CD4-positive, alpha-beta memory T cell (primary cell): ENCODE measurements around the gene SWI5. TPM values are rescaled to one million over a fixed set of nuclear protein-coding genes. Genes with fewer than 3 reads are reported as not detected.
A peak's percentile ranks its signal among the peaks of the same experiment; 100 is the strongest.
"Not testable (repeated sequence)": the region's sequence is repeated elsewhere in the genome, so short reads cannot be mapped to it uniquely, and the experiment has no call there.

Experiments
- CTCF ChIA-PET: fragments of 350-600 bp; sonication (Branson Sonifier 250); formaldehyde crosslinking; loops from one replicate; lab custom pipeline; 2021; ENCODE audit warnings: inconsistent platforms; ENCODE audit not compliant: partially characterized antibody; lab: Charles Lee
- POLR2A ChIA-PET: fragments of 350-600 bp; sonication (Branson Sonifier 250); formaldehyde crosslinking; loops from one replicate; lab custom pipeline; 2021; ENCODE audit not compliant: partially characterized antibody; lab: Charles Lee
- DNase-seq, 5 donors: peaks; one replicate each; pipeline versions ENCODE4 v3.0.0 to v3.0.0-alpha.2; 2020 to 2022; ENCODE audit warnings: mixed read lengths in 1 of 5
- H3K27ac ChIP-seq: one replicate; pipeline ENCODE4 v1.7.0; 2013; ENCODE audit warnings: low read depth, low read length
- H3K27me3 ChIP-seq: 2 replicates; pipeline ENCODE4 v1.7.0; 2013; ENCODE audit warnings: mild to moderate bottlenecking, low read length, moderate library complexity; ENCODE audit not compliant: insufficient read depth
- H3K36me3 ChIP-seq: 2 replicates; pipeline ENCODE4 v1.7.0; 2013; ENCODE audit warnings: mild to moderate bottlenecking, low read length, moderate library complexity; ENCODE audit not compliant: insufficient read depth
- H3K4me1 ChIP-seq: 2 replicates; pipeline ENCODE4 v1.7.0; 2013; ENCODE audit warnings: mild to moderate bottlenecking, low read length, moderate library complexity; ENCODE audit not compliant: insufficient read depth
- H3K4me3 ChIP-seq, 2 donors: one replicate each; pipeline ENCODE4 v1.7.0; 2013; ENCODE audit warnings: low read length in 2 of 2, mild to moderate bottlenecking in 1 of 2
- H3K9me3 ChIP-seq, 2 donors: one replicate each; pipeline ENCODE4 v1.7.0; 2013; ENCODE audit warnings: low read length in 2 of 2, control low read depth in 1 of 2; ENCODE audit not compliant: control insufficient read depth in 1 of 2
- H3K27ac Mint-ChIP-seq, 7 donors: one replicate each; pipeline ENCODE4 v1.8.0; 2020 to 2021; ENCODE audit warnings: mixed read lengths in 7 of 7, mild to moderate bottlenecking in 6 of 7, inconsistent platforms in 3 of 7, moderate library complexity in 3 of 7
- H3K27me3 Mint-ChIP-seq, 2 donors: one replicate each; pipeline ENCODE4 v1.8.0; 2020 to 2021; ENCODE audit warnings: mixed read lengths in 2 of 2
- H3K36me3 Mint-ChIP-seq, 2 donors: one replicate each; pipeline ENCODE4 v1.8.0; 2020 to 2021; ENCODE audit warnings: mixed read lengths in 2 of 2, inconsistent platforms in 1 of 2, mild to moderate bottlenecking in 1 of 2
- H3K4me1 Mint-ChIP-seq, 4 donors: one replicate each; pipeline ENCODE4 v1.8.0; 2020 to 2021; ENCODE audit warnings: mixed read lengths in 4 of 4, mild to moderate bottlenecking in 1 of 4
- H3K4me3 Mint-ChIP-seq, 8 donors: one replicate each; pipeline ENCODE4 v1.8.0; 2020 to 2021; ENCODE audit warnings: mixed read lengths in 8 of 8, mild to moderate bottlenecking in 7 of 8, moderate library complexity in 6 of 8, inconsistent platforms in 3 of 8
- H3K9me3 Mint-ChIP-seq, 8 donors: one replicate each; pipeline ENCODE4 v1.8.0; 2020 to 2021; ENCODE audit warnings: mixed read lengths in 8 of 8, mild to moderate bottlenecking in 5 of 8, inconsistent platforms in 3 of 8, moderate library complexity in 1 of 8
- intact Hi-C: fragments of 100-400 bp; cut with micrococcal nuclease; formaldehyde crosslinking; loops from one replicate; pipeline ENCODE4 v1.15.1; 2023
- polyA plus RNA-seq, 2 donors: library from polyadenylated mRNA; unstranded; fragments of 300-500 nt; fragmentation: Illumina TruSeq; gene quantifications; one replicate each; pipeline ENCODE4 v1.2.3, GENCODE V29; 2021
- total RNA-seq, 2 experiments: library from RNA; stranded (reverse); gene quantifications; one replicate each; pipeline ENCODE4 v1.2.3, GENCODE V29; 2021

The SWI5 gene
- total and polyA plus RNA-seq, 4 experiments from 2014 or later = 11.5 to 30.7 (median 20.2) TPM

GRCh38 chr9:128271112-128271511 is 5.0 kb upstream of the SWI5 start:
- Mint-ChIP-seq H3K9me3 (peaks cover 0 to 2% (median 0%) of the 10 kb centered on the region in 8 donors), H3K4me1 (peaks cover 5 to 21% (median 15%) of the 10 kb centered on the region in 4 donors), H3K4me3 (no peak overlapping the region), H3K36me3 (peaks cover 27 to 34% of the 10 kb centered on the region in 2 donors), H3K27ac (no peak overlapping the region), H3K27me3 (no peaks in the 10 kb centered on the region)
- Histone ChIP-seq H3K9me3 (no peaks in the 10 kb centered on the region), H3K27ac (no peak overlapping the region), H3K4me1 (peaks cover 14% of the 10 kb centered on the region), H3K36me3 (peaks cover 31% of the 10 kb centered on the region), H3K4me3 (no peak overlapping the region), H3K27me3 (no peaks in the 10 kb centered on the region)
- DNase-seq = no peak
- ChIA-PET CTCF (no interaction called here), POLR2A (interaction anchor here (0.8 kb wide), 1 partner anchor 99 kb away, joined by 3 read pairs; no protein-coding TSS in a partner anchor)
- intact Hi-C loops = no loop called here

- peaks cover 0 to 2% (median 0%) of the 10 kb centered on the region in 8 donors for H3K9me3 Mint-ChIP-seq
- Histone ChIP-seq H3K27me3 (no peaks in the 10 kb centered on the region), H3K9me3 (no peaks in the 10 kb centered on the region), H3K4me3 (no peak overlapping the region), H3K27ac (no peak overlapping the region), H3K4me1 (peaks cover 17% of the 10 kb centered on the region), H3K36me3 (peaks cover 31% of the 10 kb centered on the region)
- no peaks in the 10 kb centered on the region for H3K27me3 Mint-ChIP-seq
- H3K27ac Mint-ChIP-seq = peak overlapping the region in 1 of 7 donors; percentile 36
- intact Hi-C loops = no loop called here
- no peak overlapping the region for H3K4me3 Mint-ChIP-seq
- H3K36me3 Mint-ChIP-seq = peaks cover 25 to 37% of the 10 kb centered on the region in 2 donors
- POLR2A ChIA-PET = interaction anchor here (0.8 kb wide), 1 partner anchor 99 kb away, joined by 3 read pairs; no protein-coding TSS in a partner anchor
- no peak for DNase-seq
- peaks cover 8 to 25% (median 19%) of the 10 kb centered on the region in 4 donors for H3K4me1 Mint-ChIP-seq
- CTCF ChIA-PET = no interaction called here
Measured at GRCh38 chr9:128271512-128271911, 4.6 kb upstream of the SWI5 start.

- no peak overlapping the region for H3K4me3 ChIP-seq
- H3K4me1 Mint-ChIP-seq = peaks cover 16 to 40% (median 30%) of the 10 kb centered on the region in 4 donors
- H3K27me3 ChIP-seq = no peaks in the 10 kb centered on the region
- no peaks in the 10 kb centered on the region for H3K27me3 Mint-ChIP-seq
- H3K27ac ChIP-seq = no peak overlapping the region
- H3K27ac Mint-ChIP-seq = peak overlapping the region; percentile 8 to 99 (median 92)
- H3K36me3 ChIP-seq = peaks cover 19% of the 10 kb centered on the region
- ChIA-PET CTCF (interaction anchor here (1.0 kb wide), 1 partner anchor 20 kb away, joined by 6 read pairs; no protein-coding TSS in a partner anchor), POLR2A (interaction anchor here (1.0 kb wide), 1 partner anchor 24 kb away, joined by 4 read pairs; no protein-coding TSS in a partner anchor)
- peaks cover 28% of the 10 kb centered on the region for H3K4me1 ChIP-seq
- H3K9me3 ChIP-seq = no peaks in the 10 kb centered on the region
- intact Hi-C loops = no loop called here
- H3K4me3 Mint-ChIP-seq = peak overlapping the region; percentile 94 to 98 (median 97)
- H3K9me3 Mint-ChIP-seq = peaks cover 0 to 2% (median 0%) of the 10 kb centered on the region in 8 donors
- peaks cover 8 to 33% of the 10 kb centered on the region in 2 donors for H3K36me3 Mint-ChIP-seq
- DNase-seq = no peak
Measured at GRCh38 chr9:128274245-128274644, 1.8 kb upstream of the SWI5 start.

GRCh38 chr9:128275198-128276007 is 673 bp upstream of the SWI5 start, which contains the start of gene GOLGA2:
Gene GOLGA2 (minus strand): TSS chr9:128276007. CDS start chr9:128275976, 31 bp downstream.
- peaks cover 19% of the 10 kb centered on the region for H3K36me3 ChIP-seq
- H3K9me3 Mint-ChIP-seq = peaks cover 0 to 2% (median 0%) of the 10 kb centered on the region in 8 donors
- CTCF ChIA-PET = interaction anchor here (0.9 to 1.6 kb wide), 3 partner anchors 19 to 66 kb away, joined by 3 to 6 read pairs (median 5); no protein-coding TSS in a partner anchor

GRCh38 chr9:128276574-128277270 is 646 bp downstream of the SWI5 start:
- H3K4me1 Mint-ChIP-seq = peaks cover 19 to 43% (median 32%) of the 10 kb centered on the region in 4 donors
- intact Hi-C loops = loop anchor here (1.0 kb wide), 4 partner anchors 26 to 180 kb away; partner anchors contain the start of genes COQ4, ODF2, SLC27A4 and TRUB2
- POLR2A ChIA-PET = interaction anchor here (0.9 to 1.4 kb wide), 12 partner anchors 26 to 408 kb away, joined by 3 to 19 read pairs (median 6); partner anchors contain the start of genes CIZ1, GLE1, PTGES2 and SPTAN1

More at GRCh38 chr9:128275198-128276007, 673 bp upstream of the SWI5 start, which contains the start of gene GOLGA2:
- intact Hi-C loops = loop anchor here (1.0 kb wide), 4 partner anchors 25 to 181 kb away; partner anchors contain the start of genes COQ4, ODF2, SLC27A4 and TRUB2
- Histone ChIP-seq H3K4me3 (peak within 1 kb of the TSS; percentile 88), H3K27ac (peak within 1 kb of the TSS; percentile 82), H3K4me1 (peaks cover 28% of the 10 kb centered on the region), H3K9me3 (no peaks in the 10 kb centered on the region), H3K27me3 (no peaks in the 10 kb centered on the region)
- Mint-ChIP-seq H3K4me3 (peak within 1 kb of the TSS; percentile 94 to 98 (median 97)), H3K4me1 (peaks cover 17 to 43% (median 32%) of the 10 kb centered on the region in 4 donors), H3K36me3 (peaks cover 8 to 36% of the 10 kb centered on the region in 2 donors), H3K27ac (peak within 1 kb of the TSS; percentile 92 to 99 (median 97)), H3K27me3 (no peaks in the 10 kb centered on the region)
- POLR2A ChIA-PET = interaction anchor here (0.6 to 1.4 kb wide), 16 partner anchors 13 to 409 kb away, joined by 3 to 19 read pairs (median 4); partner anchors contain the start of genes CIZ1, GLE1, PTGES2 and SPTAN1
- peak in 1 of 5 donors; percentile 4 for DNase-seq

DNA sequence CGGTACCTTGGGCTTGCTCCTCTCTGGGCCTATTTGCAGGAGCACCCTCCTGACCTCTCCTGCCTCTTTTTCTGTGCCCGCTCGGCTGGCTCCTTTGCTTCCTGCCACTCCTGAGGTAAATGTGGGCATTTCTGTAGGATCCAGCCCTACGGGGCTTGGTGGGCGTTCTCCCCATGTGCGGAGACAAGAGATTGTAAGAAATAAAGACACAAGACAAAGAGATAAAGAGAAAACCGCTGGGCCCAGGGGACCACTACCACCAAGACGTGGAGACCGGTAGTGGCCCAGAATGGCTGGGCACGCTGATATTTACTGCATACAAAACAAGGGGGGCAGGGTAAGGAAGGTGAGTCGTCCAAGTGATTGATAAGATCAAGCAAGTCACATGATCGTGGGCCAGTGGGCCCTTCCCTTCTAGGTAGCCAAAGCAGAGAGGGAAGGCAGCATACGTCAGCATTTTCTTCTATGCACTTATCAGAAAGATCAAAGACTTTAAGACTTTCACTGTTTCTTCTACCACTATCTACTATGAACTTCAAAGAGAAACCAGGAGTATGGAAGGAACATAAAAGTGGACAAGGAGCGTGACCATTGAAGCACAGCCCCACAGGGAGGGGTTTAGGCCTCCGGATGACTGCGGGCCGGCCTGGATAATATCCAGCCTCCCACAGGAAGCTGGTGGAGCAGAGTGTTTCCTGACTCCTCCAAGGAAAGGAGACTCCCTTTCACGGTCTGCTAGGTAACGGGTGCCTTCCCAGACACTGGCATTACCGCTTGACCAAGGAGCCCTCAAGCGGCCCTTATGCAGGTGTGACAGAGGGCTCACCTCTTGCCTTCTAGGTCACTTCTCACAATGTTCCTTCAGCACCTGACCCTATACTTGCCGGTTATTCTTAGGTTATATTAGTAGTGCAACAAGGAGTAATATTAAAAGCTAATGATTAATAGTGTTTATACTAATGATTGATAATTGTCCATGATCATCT is 3.3 kb downstream of the SWI5 start:
- H3K9me3 Mint-ChIP-seq, DNase-seq, CTCF ChIA-PET, H3K4me3 ChIP-seq, POLR2A ChIA-PET, H3K27ac ChIP-seq, intact Hi-C loops, H3K27me3 Mint-ChIP-seq, H3K36me3 ChIP-seq, H3K27me3 ChIP-seq, H3K9me3 ChIP-seq: not testable (repeated sequence)
- peaks cover 24% of the 10 kb centered on the region for H3K4me1 ChIP-seq
- peaks cover 0 to 22% of the 10 kb centered on the region in 2 donors for H3K36me3 Mint-ChIP-seq
- H3K27ac Mint-ChIP-seq = peak overlapping the region in 1 of 7 donors; percentile 32
- peaks cover 19 to 35% (median 27%) of the 10 kb centered on the region in 4 donors for H3K4me1 Mint-ChIP-seq
- H3K4me3 Mint-ChIP-seq = peak overlapping the region in 4 of 8 donors; percentile 37 to 64 (median 41)

More at GRCh38 chr9:128276574-128277270, 646 bp downstream of the SWI5 start:
- Histone ChIP-seq H3K27me3 (no peaks in the 10 kb centered on the region), H3K4me3 (peak overlapping the region; percentile 88), H3K4me1 (peaks cover 28% of the 10 kb centered on the region), H3K9me3 (no peaks in the 10 kb centered on the region), H3K27ac (peak overlapping the region; percentile 82), H3K36me3 (peaks cover 10% of the 10 kb centered on the region)
- H3K4me3 Mint-ChIP-seq = peak overlapping the region; percentile 94 to 98 (median 97)
- H3K36me3 Mint-ChIP-seq = peaks cover 8 to 25% of the 10 kb centered on the region in 2 donors
- DNase-seq = no peak
- H3K27ac Mint-ChIP-seq = peak overlapping the region; percentile 92 to 99 (median 97)
- H3K9me3 Mint-ChIP-seq = peaks cover 0 to 2% (median 0%) of the 10 kb centered on the region in 8 donors
- H3K27me3 Mint-ChIP-seq = no peaks in the 10 kb centered on the region
- CTCF ChIA-PET = interaction anchor here (0.9 to 1.6 kb wide), 2 partner anchors 18 to 65 kb away, joined by 5 to 6 read pairs; no protein-coding TSS in a partner anchor
